T-cell (primary cell): ENCODE measurements around the gene HOXD13. TPM values are rescaled to one million over a fixed set of nuclear protein-coding genes. Genes with fewer than 3 reads are reported as not detected.
A peak's percentile ranks its signal among the peaks of the same experiment; 100 is the strongest.

Source experiments
- ATAC-seq, 4 experiments: fragments of 200-7000 bp in 3 of 4; fragments of 150-1000 bp in 1 of 4; cut with Tn5 transposase; replicated peaks in 1 of 4; 1 replicate in 3 of 4; 2 replicates in 1 of 4; pipeline ENCODE4 v1.10.0; 2021; ENCODE audit warnings: moderate library complexity in 3 of 4, mild to moderate bottlenecking in 2 of 4, moderate number of reproducible peaks in 1 of 4
- CTCF ChIA-PET, 2 donors: fragments of 300-600 bp; sonication (Branson Sonifier 250); formaldehyde crosslinking; loops; one replicate each; lab custom pipeline; 2022; ENCODE audit warnings: antibody characterized with exemption in 2 of 2; lab: Charles Lee
- POLR2A ChIA-PET, 2 donors: fragments of 300-600 bp; sonication (Branson Sonifier 250); formaldehyde crosslinking; loops; one replicate each; lab custom pipeline; 2022; ENCODE audit warnings: antibody characterized with exemption in 2 of 2; lab: Charles Lee
- DNase-seq, 35 experiments: peaks; one replicate each; pipeline versions ENCODE4 v3.0.0 to v3.0.0-alpha.2; 2013 to 2023
- H3K27ac ChIP-seq: one replicate; pipeline ENCODE4 v1.5.1; 2013; ENCODE audit warnings: low read length
- H3K27me3 ChIP-seq, 2 experiments: replicated peaks in 1 of 2; 1 replicate in 1 of 2; 2 replicates in 1 of 2; pipeline versions ENCODE4 v1.6.1 to v1.7.0; 2013; ENCODE audit warnings: low read length in 1 of 2, mixed read lengths in 1 of 2; ENCODE audit not compliant: control insufficient read depth in 2 of 2, insufficient read depth in 2 of 2; ENCODE audit errors: extremely low read depth in 1 of 2
- H3K36me3 ChIP-seq, 2 donors: 1 replicate in 1 of 2; 2 replicates in 1 of 2; pipeline versions ENCODE4 v1.6.1 to v1.7.0; 2013; ENCODE audit warnings: low read length in 1 of 2; ENCODE audit not compliant: control insufficient read depth in 2 of 2, insufficient read depth in 1 of 2; ENCODE audit errors: extremely low read depth in 1 of 2
- H3K4me1 ChIP-seq, 2 experiments: 1 replicate in 1 of 2; 2 replicates in 1 of 2; pipeline versions ENCODE4 v1.6.1 to v1.7.0; 2013; ENCODE audit warnings: low read length in 2 of 2, mixed read lengths in 1 of 2; ENCODE audit not compliant: insufficient read depth in 2 of 2, control insufficient read depth in 1 of 2; ENCODE audit errors: extremely low read depth in 1 of 2
- H3K4me3 ChIP-seq, 2 donors: 1 replicate in 1 of 2; 2 replicates in 1 of 2; pipeline versions ENCODE4 v1.5.1 to v1.7.0; 2013; ENCODE audit warnings: mild to moderate bottlenecking in 2 of 2, low read length in 1 of 2, moderate library complexity in 1 of 2; ENCODE audit not compliant: control insufficient read depth in 1 of 2; ENCODE audit errors: extremely low read depth in 1 of 2
- H3K9me3 ChIP-seq: 2 replicates; pipeline ENCODE4 v1.7.0; 2013
- H3K27ac Mint-ChIP-seq, 2 donors: one replicate each; pipeline ENCODE4 v1.8.0; 2020 to 2021; ENCODE audit warnings: mild to moderate bottlenecking in 2 of 2, mixed read lengths in 2 of 2
- H3K27me3 Mint-ChIP-seq, 2 donors: one replicate each; pipeline ENCODE4 v1.8.0; 2021 to 2022; ENCODE audit warnings: mixed read lengths in 2 of 2
- H3K36me3 Mint-ChIP-seq: one replicate; pipeline ENCODE4 v1.8.0; 2021; ENCODE audit warnings: mixed read lengths
- H3K4me1 Mint-ChIP-seq, 3 donors: one replicate each; pipeline ENCODE4 v1.8.0; 2020 to 2022; ENCODE audit warnings: mixed read lengths in 3 of 3, mild to moderate bottlenecking in 1 of 3
- H3K4me3 Mint-ChIP-seq, 3 donors: one replicate each; pipeline ENCODE4 v1.8.0; 2020 to 2022; ENCODE audit warnings: mild to moderate bottlenecking in 3 of 3, mixed read lengths in 3 of 3, moderate library complexity in 3 of 3
- H3K9me3 Mint-ChIP-seq, 3 donors: one replicate each; pipeline ENCODE4 v1.8.0; 2020 to 2022; ENCODE audit warnings: mixed read lengths in 3 of 3
- WGBS: methylation state at CpG from one replicate; pipeline ENCODE4 v1.1.5; 2013; ENCODE audit warnings: missing lambda C conversion rate; ENCODE audit not compliant: insufficient coverage; 5-methylcytosine and 5-hydroxymethylcytosine counted together
- total RNA-seq, 35 experiments: library from RNA in 6 of 35; stranded (reverse) in 6 of 35; fragments of 120-200 nt in 1 of 35; gene quantifications; one replicate each; pipeline versions ENCODE4 v1.2.1 to v1.2.4 and lab custom pipeline; 2013 to 2026

The HOXD13 gene
- total RNA-seq, 5 donors from 2014 or later (not counting 1 experiment from before 2014, with no cell fraction given) = not detected

DNA sequence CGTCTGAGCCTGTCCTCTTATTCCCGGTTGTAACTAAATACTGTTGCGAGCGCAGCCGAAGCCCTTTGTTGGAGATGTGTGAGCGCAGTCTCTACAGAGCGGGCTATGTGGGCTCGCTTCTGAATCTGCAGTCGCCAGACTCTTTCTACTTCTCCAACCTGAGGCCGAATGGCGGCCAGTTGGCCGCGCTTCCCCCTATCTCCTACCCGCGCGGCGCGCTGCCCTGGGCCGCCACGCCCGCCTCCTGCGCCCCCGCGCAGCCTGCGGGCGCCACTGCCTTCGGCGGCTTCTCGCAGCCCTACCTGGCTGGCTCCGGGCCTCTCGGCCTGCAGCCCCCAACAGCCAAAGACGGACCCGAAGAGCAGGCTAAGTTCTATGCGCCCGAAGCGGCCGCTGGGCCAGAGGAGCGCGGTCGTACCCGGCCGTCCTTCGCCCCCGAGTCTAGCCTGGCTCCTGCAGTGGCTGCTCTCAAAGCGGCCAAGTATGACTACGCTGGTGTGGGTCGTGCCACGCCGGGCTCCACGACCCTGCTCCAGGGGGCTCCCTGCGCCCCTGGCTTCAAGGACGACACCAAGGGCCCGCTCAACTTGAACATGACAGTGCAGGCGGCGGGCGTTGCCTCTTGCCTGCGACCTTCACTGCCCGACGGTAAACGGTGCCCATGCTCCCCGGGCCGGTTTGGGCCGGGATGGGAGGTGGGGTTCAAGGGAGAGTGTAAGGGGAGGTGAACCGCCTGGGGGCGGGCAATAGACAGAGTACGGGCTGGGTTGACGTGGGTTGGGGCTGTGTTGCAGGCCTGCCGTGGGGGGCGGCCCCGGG is 7.4 kb downstream of the HOXD13 start, which contains the start of gene HOXD12:
TSS of gene HOXD12 (plus strand) at position 68 of the 819 bp plus-strand sequence. CDS start at position 75, 7 bp downstream.
- H3K27ac ChIP-seq = no peak within 1 kb of the TSS
- 13% methylated on average over 70 of the region's 70 CpGs for WGBS
- H3K36me3 Mint-ChIP-seq = no peaks in the 10 kb centered on the region
- H3K4me1 ChIP-seq = peaks cover 8 to 26% of the 10 kb centered on the region in 2 experiments
- peaks cover 19 to 29% (median 24%) of the 10 kb centered on the region in 3 donors for H3K4me1 Mint-ChIP-seq
- H3K9me3 ChIP-seq = no peaks in the 10 kb centered on the region
- H3K27me3 Mint-ChIP-seq = peaks cover 86 to 93% of the 10 kb centered on the region in 2 donors
- ChIA-PET CTCF (interaction anchor here in 1 of 2 donors (0.5 kb wide), 1 partner anchor 730 kb away, joined by 8 read pairs; no protein-coding TSS in a partner anchor), POLR2A (no interaction called here)
- peaks cover 35 to 83% of the 10 kb centered on the region in 2 experiments for H3K27me3 ChIP-seq
- peak within 1 kb of the TSS in 1 of 3 donors; percentile 75 for H3K4me3 Mint-ChIP-seq
- no peaks in the 10 kb centered on the region for H3K36me3 ChIP-seq
- H3K4me3 ChIP-seq = no peak within 1 kb of the TSS
- no peak within 1 kb of the TSS for H3K27ac Mint-ChIP-seq
- ATAC-seq = no peak
- H3K9me3 Mint-ChIP-seq = no peaks in the 10 kb centered on the region
- DNase-seq = peak in 1 of 35 experiments; percentile 18

DNA sequence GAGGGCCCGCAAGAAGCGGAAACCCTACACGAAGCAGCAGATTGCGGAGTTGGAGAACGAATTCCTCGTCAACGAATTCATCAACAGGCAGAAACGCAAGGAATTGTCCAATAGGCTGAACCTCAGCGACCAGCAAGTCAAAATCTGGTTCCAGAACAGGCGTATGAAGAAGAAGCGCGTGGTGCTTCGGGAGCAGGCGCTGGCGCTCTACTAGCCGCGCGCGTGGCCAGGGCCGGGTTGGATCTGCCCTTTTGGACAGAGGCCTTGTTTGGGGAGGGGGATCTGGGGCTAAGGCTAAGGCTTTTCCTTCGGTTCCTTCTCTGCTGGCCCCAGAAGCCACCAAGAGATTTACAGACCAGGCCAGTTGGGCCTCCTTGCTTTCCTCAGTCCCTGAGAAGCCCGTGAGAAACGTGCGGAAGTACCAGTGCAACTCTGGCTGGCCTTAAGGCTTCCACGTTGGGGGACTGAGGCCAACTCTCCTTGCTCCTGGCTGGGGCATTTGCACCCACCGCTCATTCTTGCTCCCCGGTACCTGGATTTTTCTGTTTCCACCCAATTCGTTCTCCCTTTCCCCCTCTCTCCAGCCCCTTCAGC is 8.1 kb downstream of the HOXD13 start:
- POLR2A ChIA-PET = no interaction called here
- Histone ChIP-seq H3K4me1 (peaks cover 8 to 26% of the 10 kb centered on the region in 2 experiments), H3K9me3 (no peaks in the 10 kb centered on the region), H3K4me3 (peak overlapping the region in 1 of 2 donors; percentile 10), H3K27ac (no peak overlapping the region), H3K36me3 (no peaks in the 10 kb centered on the region), H3K27me3 (peaks cover 29 to 85% of the 10 kb centered on the region in 2 experiments)
- ATAC-seq (no peak), DNase-seq (no peak)
- no peak overlapping the region for H3K27ac Mint-ChIP-seq
- no peak overlapping the region for H3K4me3 Mint-ChIP-seq
- no peaks in the 10 kb centered on the region for H3K9me3 Mint-ChIP-seq
- CTCF ChIA-PET = interaction anchor here in 1 of 2 donors (0.5 kb wide), 1 partner anchor 25 kb away, joined by 3 read pairs; no protein-coding TSS in a partner anchor
- H3K36me3 Mint-ChIP-seq = no peaks in the 10 kb centered on the region
- peaks cover 86 to 93% of the 10 kb centered on the region in 2 donors for H3K27me3 Mint-ChIP-seq
- peaks cover 23 to 36% (median 28%) of the 10 kb centered on the region in 3 donors for H3K4me1 Mint-ChIP-seq
- 20% methylated on average over 21 of the region's 28 CpGs for WGBS

DNA sequence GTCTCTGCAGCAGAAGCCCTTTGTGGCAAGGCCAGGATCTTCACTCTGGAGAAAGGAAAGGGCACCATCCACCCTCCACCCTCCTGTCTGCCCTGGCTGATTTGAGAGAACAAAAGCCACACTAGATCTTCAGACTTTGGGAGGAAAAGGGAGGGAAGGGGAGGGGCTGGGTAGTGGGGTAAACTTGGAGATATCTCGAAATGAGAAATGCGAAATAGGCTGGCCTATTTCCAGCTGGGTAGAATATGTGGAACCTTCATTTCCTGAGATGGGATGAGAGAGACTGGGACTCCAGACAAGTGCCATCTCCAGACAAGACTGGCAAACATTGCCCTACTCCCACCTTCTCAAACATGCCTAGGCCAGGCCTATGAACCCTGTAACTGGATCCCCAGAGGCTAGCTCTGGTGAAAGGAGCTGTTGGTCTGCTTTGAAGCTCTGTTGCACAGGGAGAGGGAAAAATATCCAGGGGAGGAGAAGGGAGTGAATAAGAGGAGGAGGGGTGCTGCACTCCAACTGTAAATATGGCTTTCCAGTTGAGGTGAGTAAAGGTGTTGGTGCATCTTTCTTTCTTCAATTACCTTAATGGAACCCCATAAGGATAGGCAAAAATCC is 8.8 kb downstream of the HOXD13 start:
- ATAC-seq = no peak
- Mint-ChIP-seq H3K27me3 (peaks cover 86 to 94% of the 10 kb centered on the region in 2 donors), H3K4me1 (peaks cover 27 to 42% (median 33%) of the 10 kb centered on the region in 3 donors), H3K27ac (no peak overlapping the region), H3K4me3 (no peak overlapping the region), H3K9me3 (no peaks in the 10 kb centered on the region), H3K36me3 (no peaks in the 10 kb centered on the region)
- WGBS = no CpG with 5 or more reads among the region's 2 CpGs
- Histone ChIP-seq H3K4me1 (peaks cover 8 to 26% of the 10 kb centered on the region in 2 experiments), H3K27me3 (peaks cover 31 to 92% of the 10 kb centered on the region in 2 experiments), H3K9me3 (no peaks in the 10 kb centered on the region), H3K4me3 (no peak overlapping the region), H3K36me3 (no peaks in the 10 kb centered on the region), H3K27ac (no peak overlapping the region)
- CTCF ChIA-PET = interaction anchor here (0.5 to 1.4 kb wide), 4 partner anchors 24 to 33 kb away, joined by 3 to 4 read pairs (median 4); no protein-coding TSS in a partner anchor
- POLR2A ChIA-PET = no interaction called here
- no peak for DNase-seq

DNA sequence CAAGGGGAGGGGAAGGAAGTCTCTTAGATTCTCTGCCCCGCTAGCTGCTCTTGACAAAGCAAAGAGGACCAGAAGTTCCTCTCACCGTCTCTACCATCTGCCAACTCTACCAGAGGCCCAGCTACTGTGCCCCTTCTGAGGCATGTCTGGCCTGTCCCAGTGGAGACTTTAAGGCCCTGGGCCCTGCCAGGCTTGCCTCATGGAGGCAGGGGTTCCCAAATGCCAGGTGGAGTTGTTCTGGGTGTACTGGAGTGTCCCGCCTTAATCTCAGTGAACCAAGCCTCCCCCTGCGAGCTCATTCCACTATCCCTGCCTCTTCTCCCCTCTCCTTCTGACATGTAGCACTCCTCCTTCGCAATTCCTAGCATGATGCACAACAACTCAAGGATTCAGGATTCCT is 9.3 kb downstream of the HOXD13 start:
- peak overlapping the region in 1 of 2 donors; percentile 32 for H3K27ac Mint-ChIP-seq
- WGBS = 37% methylated on average over 3 of the region's 5 CpGs
- no peak overlapping the region for H3K27ac ChIP-seq
- peaks cover 10 to 26% of the 10 kb centered on the region in 2 experiments for H3K4me1 ChIP-seq
- H3K27me3 Mint-ChIP-seq = peaks cover 83 to 91% of the 10 kb centered on the region in 2 donors
- no peak for DNase-seq
- no peaks in the 10 kb centered on the region for H3K9me3 ChIP-seq
- H3K27me3 ChIP-seq = peaks cover 29 to 93% of the 10 kb centered on the region in 2 experiments
- H3K4me3 ChIP-seq = no peak overlapping the region
- no peaks in the 10 kb centered on the region for H3K9me3 Mint-ChIP-seq
- peaks cover 25 to 40% (median 31%) of the 10 kb centered on the region in 3 donors for H3K4me1 Mint-ChIP-seq
- CTCF ChIA-PET = interaction anchor here (0.5 to 1.4 kb wide), 3 partner anchors 30 to 32 kb away, joined by 3 to 4 read pairs (median 4); no protein-coding TSS in a partner anchor
- POLR2A ChIA-PET = no interaction called here
- H3K4me3 Mint-ChIP-seq = no peak overlapping the region
- no peaks in the 10 kb centered on the region for H3K36me3 Mint-ChIP-seq
- H3K36me3 ChIP-seq = no peaks in the 10 kb centered on the region
- ATAC-seq = no peak

DNA sequence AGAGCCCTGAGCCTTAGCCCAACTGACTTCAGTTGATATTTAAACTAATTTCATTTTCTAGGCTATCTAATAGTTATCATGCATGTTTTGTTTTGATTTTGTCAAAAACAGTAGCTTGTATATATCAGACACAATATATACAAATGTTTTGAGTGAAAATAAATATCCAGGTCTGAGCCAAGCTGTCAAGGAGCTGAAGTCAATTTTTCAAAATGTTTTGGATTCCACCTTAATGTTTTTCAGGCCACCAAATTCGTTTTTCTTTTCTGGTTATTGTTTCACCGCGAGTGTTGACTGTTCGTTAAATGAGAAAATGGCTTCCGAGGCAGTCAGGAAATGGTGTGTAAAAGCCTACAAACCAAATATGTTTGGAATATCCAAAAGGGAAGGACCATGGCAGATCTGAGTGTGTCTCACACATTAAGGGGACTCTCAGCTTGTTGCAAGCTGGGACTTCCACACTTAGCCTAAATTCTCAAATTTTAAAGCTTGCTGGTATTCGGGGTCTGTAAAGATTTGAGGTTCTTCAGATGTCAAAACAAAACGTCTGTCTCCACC is 9.9 kb downstream of the HOXD13 start:
- peak overlapping the region in 1 of 2 donors; percentile 32 for H3K27ac Mint-ChIP-seq
- H3K4me3 Mint-ChIP-seq = no peak overlapping the region
- H3K9me3 ChIP-seq = no peaks in the 10 kb centered on the region
- H3K27me3 Mint-ChIP-seq = peaks cover 78 to 88% of the 10 kb centered on the region in 2 donors
- no peaks in the 10 kb centered on the region for H3K36me3 Mint-ChIP-seq
- no peak overlapping the region for H3K27ac ChIP-seq
- no peaks in the 10 kb centered on the region for H3K9me3 Mint-ChIP-seq
- ATAC-seq (no peak), DNase-seq (no peak)
- ChIA-PET CTCF (interaction anchor here (0.5 to 1.4 kb wide), 3 partner anchors 29 to 42 kb away, joined by 3 to 4 read pairs (median 3); no protein-coding TSS in a partner anchor), POLR2A (interaction anchor here (0.6 to 1.1 kb wide), 2 partner anchors 20 to 24 kb away, joined by 3 read pairs; no protein-coding TSS in a partner anchor)
- no peak overlapping the region for H3K4me3 ChIP-seq
- no peaks in the 10 kb centered on the region for H3K36me3 ChIP-seq
- peaks cover 23 to 35% (median 28%) of the 10 kb centered on the region in 3 donors for H3K4me1 Mint-ChIP-seq
- WGBS = 0% methylated on average over 1 of the region's 7 CpGs
- H3K27me3 ChIP-seq = peaks cover 27 to 92% of the 10 kb centered on the region in 2 experiments
- peaks cover 4 to 25% of the 10 kb centered on the region in 2 experiments for H3K4me1 ChIP-seq
